GM21526 (cell line): ENCODE data around the gene TMEM40.
A peak's percentile ranks its signal among the peaks of the same experiment; 100 is the strongest.
"Not testable (repeated sequence)": the region's sequence is repeated elsewhere in the genome, so short reads cannot be mapped to it uniquely, and the experiment has no call there.

Source experiments
- ATAC-seq: cut with Tn5 transposase; IDR thresholded peaks from one replicate; pipeline ENCODE4 v1.9.1; 2021; ENCODE audit warnings: moderate library complexity; ENCODE audit not compliant: unreplicated experiment, low FRiP score

Gene TMEM40

GRCh38 chr3:12722226-12722625 lies 36.8 kb downstream of the TMEM40 start:
- ATAC-seq: no peak

- ATAC-seq: peak; percentile 82
Measured at GRCh38 chr3:12719984-12720898, 38.8 kb downstream of the TMEM40 start.

DNA sequence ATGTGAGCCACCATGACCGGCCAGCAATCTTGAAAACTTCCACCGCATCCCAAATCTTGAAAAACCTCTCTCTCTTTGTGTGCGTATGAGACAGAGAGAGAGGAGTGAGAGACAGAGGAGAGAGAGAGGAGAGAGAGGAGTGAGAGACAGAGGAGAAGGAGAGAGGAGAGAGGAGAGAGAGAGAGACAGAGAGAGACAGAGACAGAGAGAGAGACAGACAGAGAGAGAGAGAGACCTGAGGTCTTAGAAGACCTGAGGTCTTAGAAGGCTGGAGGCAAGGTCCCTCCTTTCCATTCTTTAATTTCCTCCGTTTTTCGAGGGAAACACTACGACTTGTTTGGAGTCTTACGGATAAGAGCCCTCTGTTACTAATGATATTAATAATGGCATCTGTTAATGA lies 39.5 kb downstream of the TMEM40 start:
- no peak for ATAC-seq

DNA sequence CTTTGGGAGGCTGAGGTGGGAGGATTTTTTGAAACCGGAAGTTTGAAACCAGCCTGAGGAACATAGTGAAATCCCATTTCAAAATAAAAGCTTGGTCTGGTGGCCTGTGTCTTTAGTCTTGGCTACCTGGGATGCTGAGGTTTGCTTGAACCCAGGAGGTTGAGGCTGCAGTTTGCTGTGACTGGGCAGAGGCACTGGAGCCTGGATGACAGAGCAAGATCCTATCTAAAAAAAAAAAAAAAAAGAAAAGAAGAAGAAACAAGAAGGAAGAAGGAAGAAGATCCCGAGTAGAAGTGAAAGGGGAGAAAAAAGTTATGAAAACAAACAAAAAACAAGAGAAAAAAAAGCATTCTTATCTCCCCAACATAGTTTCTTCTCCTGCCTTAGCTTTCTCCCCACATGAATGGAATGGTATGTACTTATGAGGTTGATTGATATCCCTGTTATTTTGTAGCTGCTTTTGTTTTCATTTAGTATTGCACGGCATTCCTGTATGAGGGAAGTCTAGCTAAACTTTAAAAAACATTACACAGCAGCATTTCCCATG lies 42.4 kb downstream of the TMEM40 start:
- no peak for ATAC-seq

GRCh38 chr3:12714278-12714677 lies 44.8 kb downstream of the TMEM40 start:
- ATAC-seq: no peak

DNA sequence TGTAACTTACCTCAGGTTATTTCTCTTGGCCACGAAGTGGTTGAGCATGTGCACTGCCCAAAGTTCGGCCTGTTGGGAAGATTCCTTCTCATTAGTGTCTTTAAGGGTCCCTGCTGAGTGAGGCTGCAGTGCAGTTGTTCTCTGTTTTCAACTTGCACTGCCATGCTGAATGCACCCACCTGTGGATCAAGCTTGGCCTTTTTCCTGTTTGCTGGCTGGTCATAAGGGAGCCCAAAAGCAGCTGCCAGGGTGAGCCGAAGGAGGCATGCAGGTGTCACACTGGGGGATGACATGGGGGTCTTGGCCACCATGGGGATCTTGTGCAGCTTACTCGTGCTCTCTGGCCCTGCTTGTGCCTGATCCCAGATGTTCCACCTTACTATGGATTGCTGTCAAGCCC lies 49.0 kb downstream of the TMEM40 start:
- ATAC-seq: no peak

- no peak for ATAC-seq
Measured at GRCh38 chr3:12709334-12709733, 49.7 kb downstream of the TMEM40 start.

DNA sequence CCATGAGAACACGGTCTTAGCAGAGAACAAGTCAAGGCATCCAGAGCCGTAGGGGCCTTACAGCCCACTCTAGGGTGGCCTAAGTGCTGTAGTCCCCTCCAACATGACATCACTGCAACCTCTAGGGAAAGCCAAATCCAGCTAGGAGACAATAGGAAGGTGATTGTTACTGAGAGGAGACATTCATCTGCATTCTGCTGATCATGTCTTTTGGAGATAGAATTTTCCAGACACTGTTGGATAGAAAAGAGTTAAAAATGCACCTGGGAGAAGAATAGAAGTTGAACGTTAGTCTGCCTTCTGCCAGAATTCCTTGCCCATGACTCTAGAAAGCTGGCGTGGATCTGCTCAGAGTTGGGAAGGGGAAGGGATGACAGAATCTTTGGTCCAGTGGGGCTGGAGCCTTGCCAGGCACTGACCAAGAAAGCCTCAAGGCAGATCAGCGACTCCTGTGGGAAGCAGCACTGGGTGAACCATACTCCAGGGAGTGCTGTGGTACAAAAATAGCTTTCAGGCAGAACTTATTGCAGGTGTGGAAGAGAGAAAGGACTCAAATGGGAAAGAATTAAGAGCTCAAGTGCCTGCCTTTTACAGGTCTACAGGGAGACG lies 50.4 kb downstream of the TMEM40 start:
- ATAC-seq: no peak

DNA sequence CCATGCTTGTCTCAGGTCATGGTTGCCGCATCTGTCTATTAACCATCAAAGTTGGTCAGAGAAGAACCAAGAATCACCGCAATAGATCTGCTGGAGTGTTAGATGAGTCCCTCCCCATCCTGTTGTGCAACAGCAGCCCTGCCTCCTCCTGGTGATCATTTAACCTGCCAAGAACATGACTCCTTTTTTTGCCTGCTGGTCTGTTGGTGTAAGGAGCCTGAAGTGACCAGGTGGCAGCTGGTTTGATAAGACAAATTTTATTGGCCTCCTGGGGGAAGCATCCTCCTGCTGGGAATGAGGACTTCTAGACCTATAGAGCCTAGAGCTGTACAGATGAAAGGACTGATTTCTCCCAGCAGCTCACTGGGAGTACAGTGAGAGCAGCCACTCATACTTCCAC lies 51.6 kb downstream of the TMEM40 start:
- ATAC-seq: no peak

- ATAC-seq: peak; percentile 75
Measured at GRCh38 chr3:12706504-12707253, 52.4 kb downstream of the TMEM40 start.

DNA sequence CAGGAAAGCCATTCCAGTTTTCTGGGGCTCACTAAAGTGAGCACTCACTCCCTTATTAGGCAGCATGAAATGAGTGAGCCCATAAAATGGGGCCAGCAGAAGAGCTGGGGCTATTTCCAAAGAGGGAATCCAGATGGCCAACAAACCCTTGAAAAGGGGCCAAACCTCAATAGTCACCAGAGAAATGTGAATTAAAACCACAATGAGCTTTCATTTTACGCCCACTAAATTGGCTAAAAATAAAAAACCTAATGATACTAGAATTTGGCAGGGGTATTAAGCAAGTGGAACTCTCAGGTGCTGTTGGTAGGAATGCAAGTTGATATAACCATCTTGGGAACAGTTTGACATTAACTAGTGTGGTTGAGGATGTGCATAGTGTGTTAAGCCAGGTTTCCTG lies 53.1 kb downstream of the TMEM40 start:
- ATAC-seq: no peak

- ATAC-seq: no peak
Measured at GRCh38 chr3:12705374-12705926, 53.6 kb downstream of the TMEM40 start.

GRCh38 chr3:12702501-12702900 lies 56.6 kb downstream of the TMEM40 start:
- ATAC-seq: no peak

- ATAC-seq: not testable (repeated sequence)
Measured at GRCh38 chr3:12701601-12702000, 57.5 kb downstream of the TMEM40 start.

DNA sequence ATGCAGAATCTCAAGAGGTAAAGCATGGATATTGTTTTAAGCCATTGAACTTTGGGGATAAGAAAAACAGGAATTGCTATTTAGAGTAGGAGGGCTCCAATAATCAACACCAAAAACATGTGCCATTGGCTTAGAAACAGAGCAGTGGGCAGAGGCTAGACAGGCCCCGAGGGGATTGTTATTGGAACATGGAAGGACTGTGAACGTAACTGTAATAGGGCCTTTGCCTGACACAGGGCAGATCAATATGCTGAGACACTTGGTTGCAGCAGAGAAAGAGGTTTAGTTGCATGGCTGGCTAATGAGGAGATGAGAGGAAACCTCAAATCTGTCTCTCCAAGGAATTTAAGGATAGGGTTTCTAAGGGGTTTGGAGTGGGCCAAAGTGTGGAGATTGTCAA lies 58.3 kb downstream of the TMEM40 start:
- ATAC-seq: no peak

DNA sequence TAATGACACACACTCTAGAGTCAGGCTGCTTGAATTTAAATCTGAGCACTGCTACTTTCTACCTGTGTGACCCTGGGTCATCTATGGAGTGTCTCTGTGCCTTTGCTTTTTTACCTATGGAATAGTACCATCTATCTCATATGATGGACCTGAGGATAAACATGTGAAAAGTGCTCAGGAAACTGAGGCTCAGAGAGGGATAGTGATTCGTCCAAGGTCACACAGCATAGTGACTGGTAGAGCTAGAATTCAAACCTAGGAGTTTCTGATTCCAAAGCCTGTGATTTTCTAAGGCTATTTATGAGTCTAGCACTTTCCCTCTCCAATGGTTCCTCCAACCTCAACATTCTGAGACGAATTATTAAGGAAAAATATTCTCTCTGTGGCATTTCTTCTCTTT lies 63.1 kb downstream of the TMEM40 start:
- ATAC-seq: no peak

DNA sequence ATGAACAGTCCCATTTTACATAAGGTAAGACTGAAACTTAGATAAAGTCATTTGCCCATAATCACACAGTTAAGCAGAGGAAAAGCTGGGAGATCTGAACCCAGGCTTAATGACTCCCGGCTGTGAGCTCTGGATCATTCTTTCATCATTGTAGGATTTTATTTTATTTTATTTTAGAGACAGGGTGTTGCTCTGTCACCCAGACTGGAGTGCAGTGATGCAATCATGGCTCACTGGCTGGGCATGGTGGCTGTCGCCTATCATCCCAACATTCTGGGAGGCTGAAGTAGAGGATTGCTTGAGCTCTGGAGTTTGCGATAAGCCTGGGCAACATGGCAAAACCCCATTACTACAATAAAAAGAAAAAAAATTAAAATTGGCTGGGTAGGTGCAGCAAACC lies 63.9 kb downstream of the TMEM40 start:
- no peak for ATAC-seq

DNA sequence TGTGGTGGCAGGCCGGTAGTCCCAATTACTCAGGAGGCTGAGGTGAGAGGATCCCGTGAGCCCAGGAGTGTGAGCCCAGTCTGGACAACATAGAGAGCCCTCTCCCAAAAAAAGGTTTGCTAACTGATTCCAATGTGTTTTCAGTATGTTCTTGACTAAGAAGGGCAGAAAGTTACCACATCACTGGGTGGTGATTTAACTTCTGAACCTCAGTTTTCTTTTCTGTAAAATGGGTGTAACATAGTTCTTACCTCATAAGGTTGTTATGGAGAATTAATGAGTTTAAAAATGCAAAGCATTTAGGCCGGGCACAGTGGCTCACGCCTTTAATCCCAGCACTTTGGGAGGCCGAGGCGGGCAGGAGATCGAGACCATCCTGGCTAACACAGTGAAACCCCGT lies 66.6 kb downstream of the TMEM40 start:
- no peak for ATAC-seq

DNA sequence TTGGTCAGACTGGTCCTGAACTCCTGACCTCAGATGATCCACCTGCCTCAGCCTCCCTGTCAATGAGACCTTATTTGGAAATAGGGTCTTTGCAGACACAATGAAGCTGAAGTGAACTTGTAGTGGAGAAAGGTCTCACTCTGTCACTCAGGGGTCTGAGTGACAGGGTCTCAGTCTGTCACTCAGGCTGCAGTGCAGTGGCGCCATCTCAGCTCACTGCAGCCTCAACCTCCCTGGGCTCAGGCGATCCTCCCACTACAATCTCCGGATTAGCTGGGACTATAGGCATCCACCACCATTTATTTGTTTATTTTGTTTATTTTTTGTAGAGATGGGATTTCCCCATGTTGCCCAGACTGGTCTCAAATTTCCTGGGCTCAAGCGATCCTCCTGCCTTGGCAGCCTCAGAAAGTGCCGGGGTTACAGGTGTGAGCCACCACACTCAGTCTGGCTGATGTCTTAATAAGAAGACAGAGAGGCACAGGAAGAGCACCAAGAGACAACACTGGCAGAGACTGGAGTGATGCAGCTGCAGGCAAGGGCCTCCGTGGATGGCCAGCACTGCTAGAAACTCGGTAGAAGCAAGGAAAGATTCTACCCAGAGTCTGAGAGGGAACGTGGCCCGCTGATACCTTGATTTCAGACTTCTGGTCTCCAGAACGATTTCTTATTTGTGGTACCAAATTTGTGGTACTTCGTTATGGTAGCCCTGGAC lies 68.9 kb downstream of the TMEM40 start:
- no peak for ATAC-seq

DNA sequence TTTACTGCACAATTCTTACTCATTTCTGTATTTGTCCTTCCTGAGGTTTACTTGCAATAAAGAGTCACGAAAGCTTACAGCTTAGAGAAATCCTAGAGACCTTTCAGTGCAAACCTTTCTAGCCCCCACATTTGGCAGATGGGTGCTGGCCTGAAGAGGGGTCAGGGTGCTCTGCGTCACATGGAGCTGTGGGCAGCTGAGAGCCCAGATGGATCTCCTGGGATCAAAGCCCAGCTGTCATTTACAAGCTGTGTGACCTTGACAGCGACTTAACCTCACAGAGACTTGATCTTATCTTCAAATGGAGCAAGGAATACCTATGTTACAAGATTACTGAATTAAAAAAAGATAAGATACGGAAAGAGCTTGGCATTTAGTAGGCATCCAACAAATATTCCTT lies 71.1 kb downstream of the TMEM40 start:
- ATAC-seq: no peak
